BJ (cell line): Measurements from ENCODE around the gene ESD. TPM values are rescaled to one million over a fixed set of nuclear protein-coding genes. Genes with fewer than 3 reads are reported as not detected.
"Not testable (repeated sequence)": the region's sequence is repeated elsewhere in the genome, so short reads cannot be mapped to it uniquely, and the experiment has no call there.

Experiments
- CTCF ChIA-PET: fragments of 350-600 bp; formaldehyde crosslinking; extraction: SDS; loops from one replicate; lab custom pipeline; 2021; ENCODE audit warnings: antibody characterized with exemption, inconsistent platforms; lab: Yijun Ruan, JAX
- POLR2A ChIA-PET: fragments of 300-600 bp; sonication (Branson Sonifier 250); formaldehyde crosslinking; extraction: SDS; loops from one replicate; lab custom pipeline; 2021; ENCODE audit warnings: antibody characterized with exemption; lab: Charles Lee
- DNase-seq: peaks from one replicate; pipeline ENCODE4 v3.0.0-alpha.2; 2011; ENCODE audit warnings: low read depth
- H3K27me3 ChIP-seq: 2 replicates; pipeline ENCODE4 v1.6.0; 2011; ENCODE audit warnings: low read length; ENCODE audit not compliant: control insufficient read depth, insufficient read depth
- H3K36me3 ChIP-seq: 2 replicates; pipeline ENCODE4 v1.5.1; 2011; ENCODE audit warnings: low read length; ENCODE audit not compliant: control insufficient read depth, insufficient read depth
- H3K4me3 ChIP-seq: 2 replicates; pipeline ENCODE4 v1.5.1; 2011; ENCODE audit warnings: low read depth, mild to moderate bottlenecking, control low read depth, low read length
- polyA plus RNA-seq: library from polyadenylated mRNA; depleted of rRNA; stranded (reverse); fragments of >200 nt; gene quantifications from 2 replicates; pipeline ENCODE4 v1.2.3, GENCODE V29; 2011
- TF ChIP-seq, protein P1 (sequence below): IDR thresholded peaks from 2 replicates; pipeline ENCODE4 v1.5.1; 2011; ENCODE audit warnings: low read depth, mild to moderate bottlenecking, control low read depth, inconsistent platforms, low read length, moderate library complexity; ENCODE audit not compliant: insufficient read depth

The ESD gene
- polyA plus RNA-seq, 1 experiment, result 95.7 TPM

DNA sequence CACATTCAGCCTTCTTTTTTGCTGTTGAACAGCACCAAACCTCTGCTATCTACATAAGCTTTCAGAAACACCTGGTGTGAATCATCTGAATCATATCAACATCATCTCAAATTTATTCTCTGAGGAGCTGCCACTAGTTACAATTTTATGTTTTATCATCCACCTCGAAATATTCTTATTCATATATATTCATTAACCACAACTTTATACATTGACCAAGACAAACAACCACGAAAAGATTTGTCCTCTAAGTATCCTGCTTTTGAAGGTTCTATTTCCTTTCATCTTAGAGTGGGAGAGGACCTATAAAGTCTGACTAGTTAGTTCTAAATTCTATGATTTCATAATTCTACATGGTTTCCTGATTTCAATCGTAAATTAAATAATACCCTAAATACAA, 18.9 kb downstream of the ESD start:
- Histone ChIP-seq H3K27me3 (no peaks in the 10 kb centered on the region), H3K4me3 (no peak overlapping the region), H3K36me3 (peaks cover 7% of the 10 kb centered on the region)
- ChIA-PET POLR2A (no interaction called here), CTCF (interaction anchor here (1.2 kb wide), 1 partner anchor 13 kb away, joined by 3 read pairs; no protein-coding TSS in a partner anchor)
- DNase-seq, result no peak
- TF ChIP-seq, protein P1, sequence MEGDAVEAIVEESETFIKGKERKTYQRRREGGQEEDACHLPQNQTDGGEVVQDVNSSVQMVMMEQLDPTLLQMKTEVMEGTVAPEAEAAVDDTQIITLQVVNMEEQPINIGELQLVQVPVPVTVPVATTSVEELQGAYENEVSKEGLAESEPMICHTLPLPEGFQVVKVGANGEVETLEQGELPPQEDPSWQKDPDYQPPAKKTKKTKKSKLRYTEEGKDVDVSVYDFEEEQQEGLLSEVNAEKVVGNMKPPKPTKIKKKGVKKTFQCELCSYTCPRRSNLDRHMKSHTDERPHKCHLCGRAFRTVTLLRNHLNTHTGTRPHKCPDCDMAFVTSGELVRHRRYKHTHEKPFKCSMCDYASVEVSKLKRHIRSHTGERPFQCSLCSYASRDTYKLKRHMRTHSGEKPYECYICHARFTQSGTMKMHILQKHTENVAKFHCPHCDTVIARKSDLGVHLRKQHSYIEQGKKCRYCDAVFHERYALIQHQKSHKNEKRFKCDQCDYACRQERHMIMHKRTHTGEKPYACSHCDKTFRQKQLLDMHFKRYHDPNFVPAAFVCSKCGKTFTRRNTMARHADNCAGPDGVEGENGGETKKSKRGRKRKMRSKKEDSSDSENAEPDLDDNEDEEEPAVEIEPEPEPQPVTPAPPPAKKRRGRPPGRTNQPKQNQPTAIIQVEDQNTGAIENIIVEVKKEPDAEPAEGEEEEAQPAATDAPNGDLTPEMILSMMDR, result no peak

DNA sequence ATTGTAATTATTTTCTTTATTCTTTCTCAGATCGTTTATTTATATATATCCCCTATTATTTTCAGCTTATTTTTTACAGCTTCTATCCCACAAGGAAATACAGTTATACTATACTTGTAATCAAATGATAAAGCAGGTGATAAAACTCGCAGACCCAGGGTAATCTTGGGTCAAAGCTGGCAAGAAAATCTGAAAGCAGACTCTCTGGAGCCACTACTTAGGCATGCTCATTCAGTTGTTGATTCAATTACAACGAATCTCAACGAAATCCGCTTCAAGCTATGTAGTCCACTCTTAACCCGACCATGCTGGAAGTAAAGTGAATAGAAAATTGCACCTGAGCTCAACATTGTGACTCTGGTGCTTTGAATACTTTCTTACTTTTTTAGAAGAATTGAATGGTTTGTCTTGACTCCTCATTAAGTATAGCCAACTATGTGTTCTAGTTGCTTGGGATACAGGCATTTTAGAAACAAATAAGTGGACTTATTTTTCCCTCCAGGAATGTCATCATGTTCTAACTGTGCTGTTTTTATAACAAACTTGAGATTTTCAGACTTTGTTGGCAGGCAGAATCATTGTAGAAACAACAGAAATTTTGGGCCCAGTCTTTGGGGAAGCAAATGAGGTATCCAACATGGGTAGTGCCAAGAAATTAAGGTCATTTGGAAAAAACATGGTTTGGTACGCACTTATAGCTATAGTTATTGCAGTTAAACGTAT, 21.4 kb downstream of the ESD start:
- ChIA-PET CTCF (interaction anchor here (1.0 to 2.4 kb wide), 3 partner anchors 11 to 224 kb away, joined by 3 to 12 read pairs (median 3); no protein-coding TSS in a partner anchor), POLR2A (no interaction called here)
- H3K4me3 ChIP-seq, result no peak overlapping the region
- peaks cover 4% of the 10 kb centered on the region for H3K36me3 ChIP-seq
- no peaks in the 10 kb centered on the region for H3K27me3 ChIP-seq
- no peak for DNase-seq
- TF ChIP-seq, protein P1, result no peak

DNA sequence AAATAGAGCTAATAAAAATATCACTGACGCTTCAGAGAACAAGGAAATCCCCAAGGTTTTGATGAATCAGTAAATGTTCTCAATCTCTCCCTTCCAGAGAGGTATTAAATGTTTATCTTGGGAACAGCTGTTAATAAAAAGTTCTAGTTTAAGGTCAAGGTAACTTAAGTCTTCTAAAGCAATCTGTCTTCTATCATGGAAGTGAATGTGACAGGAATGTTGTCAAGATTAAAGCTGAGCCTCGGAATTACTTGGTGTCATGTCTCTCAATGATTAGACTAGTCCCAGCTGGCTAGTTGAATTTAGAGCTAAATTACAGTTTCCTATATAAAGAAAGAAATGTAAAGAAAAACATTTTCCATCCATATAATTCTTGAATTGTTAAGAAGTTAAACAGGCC, 23.4 kb downstream of the ESD start:
- H3K36me3 ChIP-seq, result peaks cover 4% of the 10 kb centered on the region
- no peak for DNase-seq
- TF ChIP-seq, protein P1, result no peak
- H3K4me3 ChIP-seq, result no peak overlapping the region
- ChIA-PET POLR2A (interaction anchor here (0.6 kb wide), 1 partner anchor 1568 kb away, joined by 3 read pairs; no protein-coding TSS in a partner anchor), CTCF (interaction anchor here (1.7 kb wide), 1 partner anchor 9 kb away, joined by 9 read pairs; no protein-coding TSS in a partner anchor)
- H3K27me3 ChIP-seq, result no peaks in the 10 kb centered on the region

DNA sequence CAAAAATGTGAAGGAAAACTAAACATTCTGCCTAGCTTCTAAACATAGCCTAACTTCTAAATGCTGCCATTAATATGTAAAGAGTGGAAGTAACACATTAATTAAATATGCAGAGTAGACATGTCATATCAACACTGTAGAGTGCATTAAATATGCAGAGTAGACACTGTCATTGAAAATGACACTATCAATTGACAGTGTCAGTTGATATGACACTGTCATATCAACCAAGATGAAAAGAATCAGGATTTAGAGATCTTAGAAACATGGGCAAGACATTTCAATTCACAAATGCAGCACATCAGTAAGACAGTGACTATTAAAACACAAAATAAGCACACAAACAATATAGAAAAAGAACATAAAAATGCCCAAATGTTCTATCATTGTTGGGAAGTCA, 25.3 kb downstream of the ESD start:
- no peak for DNase-seq
- no peaks in the 10 kb centered on the region for H3K27me3 ChIP-seq
- POLR2A ChIA-PET, result no interaction called here
- TF ChIP-seq, protein P1, result no peak
- H3K36me3 ChIP-seq, result peaks cover 4% of the 10 kb centered on the region
- CTCF ChIA-PET, result interaction anchor here (1.1 kb wide), 1 partner anchor 15 kb away, joined by 3 read pairs; no protein-coding TSS in a partner anchor
- H3K4me3 ChIP-seq, result no peak overlapping the region

DNA sequence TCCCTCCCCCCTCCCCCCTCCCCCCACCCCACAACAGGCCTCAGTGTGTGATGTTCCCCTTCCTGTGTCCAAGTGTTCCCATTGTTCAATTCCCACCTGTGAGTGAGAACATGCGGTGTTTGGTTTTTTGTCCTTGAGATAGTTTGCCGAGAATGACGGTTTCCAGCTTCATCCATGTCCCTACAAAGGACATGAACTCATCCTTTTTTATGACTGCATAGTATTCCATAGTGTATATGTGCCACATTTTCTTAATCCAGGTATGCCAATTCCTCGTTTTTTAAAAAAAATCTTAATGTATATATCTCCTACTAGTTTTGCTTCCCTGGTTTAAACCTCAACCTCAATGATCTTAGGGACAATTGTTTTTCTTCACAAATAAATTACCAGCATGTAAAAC, 27.0 kb downstream of the ESD start:
- POLR2A ChIA-PET, H3K36me3 ChIP-seq, H3K4me3 ChIP-seq, DNase-seq, H3K27me3 ChIP-seq, CTCF ChIA-PET: not testable (repeated sequence)
